Peyer's patch (tissue), 4 donors: ENCODE results near the gene RBM23.

Experiments used
- CTCF ChIP-seq, 6 experiments: fragments of 450-650 bp in 4 of 6; fragments of 200-600 bp in 2 of 6; sonication (generic) in 1 of 6; IDR thresholded peaks; one replicate each; pipeline ENCODE4 v1.5.1; 2017 to 2019; ENCODE audit warnings: antibody characterized with exemption in 6 of 6, mild to moderate bottlenecking in 3 of 6, moderate library complexity in 1 of 6
- POLR2A ChIP-seq, 2 donors: fragments of 450-650 bp; IDR thresholded peaks; one replicate each; pipeline ENCODE4 v1.5.1; 2017; ENCODE audit warnings: antibody characterized with exemption in 2 of 2, mild to moderate bottlenecking in 2 of 2, moderate library complexity in 2 of 2

- TF ChIP-seq CTCF (IDR thresholded peaks at IDR 0.05) (no peak), POLR2A (IDR thresholded peaks at IDR 0.05) (no peak)
Observed at GRCh38 chr14:22845821-22846625, 72.9 kb downstream of the RBM23 start.
